Stimulated activated CD4-positive, alpha-beta T cell treated with anti-CD3 and anti-CD28 coated beads, TNF-alpha, amount 100 ng/mL, for 48 hours (primary cell): ENCODE data around the gene TUBA4B.
"Not testable (repeated sequence)": the region's sequence is repeated elsewhere in the genome, so short reads cannot be mapped to it uniquely, and the experiment has no call there.

Experiments
- DNase-seq, 3 donors: peaks; one replicate each; pipeline ENCODE4 v3.0.0-alpha.2; 2020; ENCODE audit warnings: low read depth in 3 of 3

The TUBA4B gene

DNA sequence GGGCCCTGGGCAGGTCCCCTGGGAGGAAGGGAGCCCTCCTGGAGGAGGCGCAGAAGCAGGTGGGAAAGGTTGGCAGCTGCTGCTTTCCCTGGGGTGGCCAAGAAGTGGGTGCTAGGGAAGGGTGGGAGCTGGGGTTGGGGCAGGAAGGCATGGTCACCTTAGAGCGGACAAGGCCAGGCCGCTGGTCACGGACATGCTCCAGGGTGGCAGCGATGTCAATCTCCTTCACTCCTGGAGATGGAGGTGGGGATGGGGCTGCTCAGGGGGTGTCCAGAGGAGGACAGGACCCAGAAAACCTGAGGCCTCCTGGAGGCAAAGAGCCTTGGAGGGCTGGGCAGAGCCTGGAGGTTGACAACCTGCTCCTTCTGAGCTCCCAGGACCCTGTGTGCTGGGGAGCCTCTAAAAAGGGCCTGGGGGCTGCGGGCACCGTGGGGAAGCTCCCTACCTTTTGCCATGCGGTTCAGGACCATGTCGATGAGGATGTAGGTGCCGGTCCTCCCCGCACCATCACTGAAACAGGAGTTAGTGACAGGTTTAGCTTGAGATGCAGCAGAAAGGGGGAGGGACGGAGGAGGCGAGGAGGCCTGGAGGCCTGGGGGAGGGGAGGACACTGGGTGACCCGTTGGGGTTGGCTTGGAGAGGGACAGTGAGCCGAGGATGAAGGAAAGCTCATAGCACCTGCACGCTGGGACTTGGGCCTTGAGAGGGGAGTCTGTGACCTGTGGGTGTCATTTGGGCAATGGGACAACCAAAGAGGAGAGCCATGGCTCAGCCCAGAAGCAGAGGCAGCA, 37.5 kb downstream of the TUBA4B start:
- no peak for DNase-seq

GRCh38 chr2:219291394-219291793, 38.4 kb downstream of the TUBA4B start:
- DNase-seq, result no peak

GRCh38 chr2:219291910-219292490, 39.0 kb downstream of the TUBA4B start:
- no peak for DNase-seq

GRCh38 chr2:219292616-219293015, 39.6 kb downstream of the TUBA4B start:
- DNase-seq, result no peak

- DNase-seq, result no peak
These were observed 40.7 kb downstream of the TUBA4B start for GRCh38 chr2:219293736-219294231.

GRCh38 chr2:219294356-219295351, 41.6 kb downstream of the TUBA4B start:
- DNase-seq, result peak; percentile 81 to 85 (median 82)

DNA sequence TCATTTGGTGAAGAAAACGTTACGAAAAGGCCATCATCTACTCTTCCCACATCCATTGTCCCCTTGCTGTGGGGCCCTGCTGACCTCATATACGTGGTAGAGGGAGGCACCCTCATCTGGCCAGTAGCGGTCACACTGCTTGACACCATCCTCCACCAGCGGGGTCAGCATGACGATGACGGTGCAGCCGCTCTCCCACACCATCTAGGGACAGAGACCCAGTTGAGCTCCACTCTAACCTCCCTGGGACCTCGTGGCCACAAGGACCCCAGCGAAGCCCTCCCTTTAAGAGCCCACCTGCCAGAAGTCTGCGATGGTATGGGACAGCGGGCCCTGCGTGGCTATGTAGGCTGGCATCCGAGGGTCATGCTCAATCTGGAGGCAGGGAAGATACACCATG, 43.1 kb downstream of the TUBA4B start:
- DNase-seq, result no peak

DNA sequence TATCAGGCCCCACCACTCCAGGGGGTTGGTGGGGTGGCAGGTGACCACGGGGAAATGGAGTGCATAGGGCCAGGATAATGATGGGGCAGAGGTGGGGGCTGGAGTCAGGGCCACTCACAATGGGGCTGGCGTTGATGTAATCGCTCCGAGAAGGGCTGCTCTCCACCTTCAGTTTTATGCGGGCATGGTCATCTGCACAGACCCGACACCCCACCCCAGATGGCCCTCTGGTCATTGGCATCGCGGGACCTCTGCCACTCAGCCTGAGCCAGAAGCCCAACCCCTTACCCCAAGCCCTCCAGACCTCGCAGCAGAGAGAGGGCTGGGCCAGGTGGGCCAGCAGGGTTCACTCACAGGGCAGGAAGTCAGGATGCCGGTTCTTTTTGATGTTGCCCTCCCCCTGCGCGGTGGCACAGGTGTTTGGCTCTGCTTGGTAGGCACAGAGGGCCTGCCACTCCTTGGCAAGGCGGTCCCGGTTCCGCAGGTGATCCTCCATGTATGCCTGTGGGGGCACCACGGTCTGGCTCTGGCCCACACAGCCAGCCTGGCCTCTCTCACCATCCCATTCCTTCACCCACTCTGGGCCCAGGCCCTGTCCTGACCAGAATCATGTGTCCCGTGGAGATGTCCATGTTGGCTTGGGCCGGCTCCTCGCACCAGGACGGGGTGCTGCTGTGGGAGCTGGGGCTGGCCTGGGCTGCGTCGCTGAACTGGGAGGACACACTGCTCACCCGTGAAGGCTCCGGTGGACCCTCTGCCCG, 43.8 kb downstream of the TUBA4B start:
- no peak for DNase-seq

DNA sequence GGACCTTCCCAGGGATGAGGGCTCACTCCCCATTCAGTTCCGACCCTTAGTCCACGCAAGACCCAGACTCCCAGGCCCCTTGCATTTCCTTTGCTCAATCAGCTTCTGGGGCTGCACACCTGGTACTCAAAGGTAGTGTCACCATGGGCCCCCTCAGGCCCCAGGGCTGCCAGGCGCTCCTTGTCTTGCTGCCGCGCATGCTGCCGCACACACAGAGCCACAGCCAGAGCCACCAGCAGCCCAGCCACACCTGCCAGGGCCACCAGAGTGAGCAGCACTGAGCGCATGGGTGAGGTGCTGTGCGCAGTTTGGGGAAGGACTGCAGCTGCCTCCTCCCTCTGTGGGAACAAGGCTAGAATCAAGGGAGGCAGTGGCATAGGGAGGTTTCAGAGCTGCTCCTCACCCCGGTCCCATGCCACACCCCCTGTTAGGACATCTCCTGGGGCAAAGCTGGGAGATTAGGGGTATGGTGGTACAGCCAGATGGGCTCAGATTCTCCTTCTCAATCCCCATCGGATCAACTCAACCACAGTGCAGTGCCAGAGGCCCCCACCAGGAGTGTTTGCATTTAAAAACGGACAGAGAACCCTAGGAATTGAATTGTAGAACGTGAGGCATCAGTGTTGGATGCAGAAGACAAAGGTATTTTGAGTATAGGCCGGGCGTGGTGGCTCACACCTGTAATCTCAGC, 44.9 kb downstream of the TUBA4B start:
- DNase-seq, result no peak

GRCh38 chr2:219298759-219299371, 45.8 kb downstream of the TUBA4B start:
- peak; percentile 79 to 88 (median 83) for DNase-seq

DNA sequence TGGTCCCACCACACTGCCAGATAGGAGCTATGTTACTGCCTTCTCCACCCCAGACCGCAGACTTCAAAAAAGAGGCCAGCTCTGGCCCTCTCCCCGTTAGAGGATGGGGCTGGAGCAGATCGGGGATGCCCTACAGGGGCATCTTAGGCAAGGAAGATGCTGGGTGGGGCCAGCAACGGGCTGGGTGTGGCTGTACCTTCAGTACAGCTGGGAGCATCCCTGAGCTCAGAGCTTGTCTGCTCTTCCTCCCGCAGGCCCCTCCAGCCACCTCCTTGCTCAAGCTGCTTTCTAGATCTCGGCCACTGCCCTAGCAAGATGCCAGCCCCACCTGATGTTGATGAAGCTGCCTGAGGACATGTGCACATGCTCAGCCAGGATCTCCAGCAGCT, 46.3 kb downstream of the TUBA4B start:
- DNase-seq, result no peak

GRCh38 chr2:219300022-219300421, 47.0 kb downstream of the TUBA4B start:
- DNase-seq, result no peak

- DNase-seq, result no peak
These were observed 49.4 kb downstream of the TUBA4B start for GRCh38 chr2:219302412-219302968.

GRCh38 chr2:219304223-219304622, 51.2 kb downstream of the TUBA4B start:
- no peak for DNase-seq

DNA sequence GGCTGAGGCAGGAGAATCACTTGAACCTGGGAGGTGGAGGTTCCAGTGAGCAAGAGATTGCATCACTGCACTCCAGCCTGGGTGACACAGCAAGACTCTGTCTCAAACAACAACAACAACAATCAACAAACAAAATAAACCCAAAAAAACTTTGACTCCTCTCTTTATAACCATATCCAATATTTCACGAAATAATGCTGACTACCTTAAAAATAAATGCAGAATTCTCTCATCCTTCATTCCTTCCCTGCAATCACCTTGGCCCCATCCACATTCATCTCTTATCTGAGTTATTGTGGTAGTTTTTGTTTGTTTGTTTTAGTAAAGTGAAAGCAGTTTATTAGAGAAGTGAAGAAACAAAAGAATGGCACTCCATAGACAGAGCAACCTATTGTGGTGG, 53.0 kb downstream of the TUBA4B start:
- no peak for DNase-seq

GRCh38 chr2:219308142-219309101, 55.4 kb downstream of the TUBA4B start:
- DNase-seq, result peak; percentile 32 to 69 (median 37)

DNA sequence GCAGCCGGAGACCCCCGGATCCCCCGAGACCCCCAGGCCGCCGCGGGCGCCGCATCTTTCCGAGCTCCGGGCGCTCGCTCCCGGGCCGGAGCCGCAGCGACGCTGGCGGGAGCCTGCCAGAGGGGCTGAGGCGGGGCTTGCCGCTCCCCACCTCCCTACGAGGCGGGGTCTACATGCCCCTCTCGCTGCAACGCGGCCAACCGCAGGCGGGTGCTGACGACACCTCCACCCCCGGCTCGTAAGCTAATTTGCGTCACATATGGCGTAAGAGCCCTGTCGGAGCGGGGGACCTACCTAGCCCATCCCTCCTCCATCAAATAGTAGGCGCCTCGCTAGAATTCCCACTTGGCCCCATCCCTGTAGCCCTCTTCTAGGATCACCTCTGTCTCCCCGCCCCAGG, 56.2 kb downstream of the TUBA4B start, which contains the start of gene PTPRN:
TSS of gene PTPRN (minus strand) at position 124 of the 400 bp plus-strand sequence. CDS start at position 55, 69 bp downstream.
- no peak for DNase-seq

DNA sequence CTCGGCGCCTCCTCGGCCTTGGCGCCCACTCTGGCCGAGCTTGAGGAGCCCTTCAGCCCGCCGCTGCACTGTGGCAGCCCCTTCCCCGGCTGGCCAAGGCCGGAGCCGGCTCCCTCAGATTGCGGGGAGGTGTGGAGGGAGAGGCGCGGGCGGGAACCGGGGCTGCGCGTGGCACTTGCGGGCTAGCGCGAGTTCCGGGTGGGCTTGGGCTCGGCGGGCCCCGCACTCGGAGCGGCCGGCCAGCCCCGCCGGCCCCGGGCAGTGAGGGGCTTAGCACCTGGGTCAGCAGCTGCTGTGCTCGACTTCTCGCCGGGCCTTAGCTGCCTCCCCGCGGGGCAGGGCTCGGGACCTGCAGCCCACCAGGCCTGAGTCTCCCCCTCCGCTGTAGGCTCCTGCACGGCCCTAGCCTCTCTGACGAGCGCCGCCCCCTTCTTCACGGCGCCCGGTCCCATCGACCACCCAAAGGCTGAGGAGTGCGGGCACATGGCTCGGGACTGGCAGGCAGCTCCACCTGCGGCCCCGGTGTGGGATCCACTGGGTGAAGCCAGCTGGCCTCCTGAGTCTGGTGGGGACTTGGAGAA, 59.7 kb downstream of the TUBA4B start:
- DNase-seq, result not testable (repeated sequence)
